ENCODE results near the gene TNFSF9.
A peak's percentile ranks its signal among the peaks of the same experiment; 100 is the strongest.
"Not testable (repeated sequence)": the region's sequence is repeated elsewhere in the genome, so short reads cannot be mapped to it uniquely, and the experiment has no call there.

TNFSF9 gene

GRCh38 chr19:6495947-6496346 lies 34.9 kb upstream of the TNFSF9 start:
- H3K9ac ChIP-seq (ENCODE audit: low read depth, low read length), result no peak overlapping the region
- peaks cover 9% of the 10 kb centered on the region for H3K27me3 ChIP-seq (ENCODE audit: insufficient read depth, low read length)
- no peaks in the 10 kb centered on the region for H3K9me3 ChIP-seq (ENCODE audit: insufficient read depth, low read depth, low read length)
- H3K4me1 ChIP-seq (ENCODE audit: insufficient read depth, low read length), result no peaks in the 10 kb centered on the region
- no peak overlapping the region for H3K27ac ChIP-seq (ENCODE audit: low read length)
- H3K36me3 ChIP-seq (ENCODE audit: insufficient read depth, low read depth, low read length), result no peaks in the 10 kb centered on the region
- H3K4me3 ChIP-seq (ENCODE audit: low read length), result no peak overlapping the region

DNA sequence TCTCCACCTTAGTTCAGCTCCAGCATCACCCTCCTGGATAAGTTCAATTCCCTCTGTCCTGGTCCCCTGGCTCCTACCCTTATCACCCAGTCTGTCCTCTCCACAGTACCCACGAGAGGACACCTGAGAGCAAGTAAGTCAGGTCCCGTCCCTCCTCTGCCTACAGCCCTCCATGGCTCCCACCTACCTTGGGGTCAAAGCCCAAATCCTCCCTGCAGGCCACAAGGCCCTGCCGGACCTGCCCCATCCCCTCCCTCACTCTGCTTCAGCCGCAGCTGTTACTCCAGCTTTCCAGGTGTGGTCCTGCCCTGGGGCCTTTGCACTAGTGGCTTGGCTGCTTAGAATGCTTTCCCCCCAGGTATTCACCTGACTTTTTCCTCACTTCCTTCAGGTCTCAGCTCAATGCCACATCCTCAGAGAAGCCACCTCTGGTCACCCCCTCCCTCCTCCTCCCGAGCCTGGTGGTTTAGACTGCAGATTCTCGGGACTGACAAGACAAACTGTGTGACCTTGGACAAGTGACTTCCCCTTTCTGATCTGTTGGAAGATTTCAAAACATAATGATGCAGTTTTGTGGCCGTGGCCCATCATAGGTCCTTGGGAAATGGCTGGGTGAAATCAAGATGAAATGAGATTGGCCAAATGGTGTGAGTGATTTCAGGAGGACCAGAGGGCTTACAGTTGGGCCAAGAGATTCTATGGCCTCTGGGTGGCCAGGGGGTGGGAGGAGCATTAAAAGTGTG lies 32.4 kb upstream of the TNFSF9 start:
- no peaks in the 10 kb centered on the region for H3K9me3 ChIP-seq (ENCODE audit: insufficient read depth, low read depth, low read length)
- peaks cover 27% of the 10 kb centered on the region for H3K27me3 ChIP-seq (ENCODE audit: insufficient read depth, low read length)
- H3K36me3 ChIP-seq (ENCODE audit: insufficient read depth, low read depth, low read length), result no peaks in the 10 kb centered on the region
- H3K4me1 ChIP-seq (ENCODE audit: insufficient read depth, low read length), result no peaks in the 10 kb centered on the region
- H3K4me3 ChIP-seq (ENCODE audit: low read length), result no peak overlapping the region
- no peak overlapping the region for H3K9ac ChIP-seq (ENCODE audit: low read depth, low read length)
- no peak overlapping the region for H3K27ac ChIP-seq (ENCODE audit: low read length)

GRCh38 chr19:6499052-6499790 lies 31.6 kb upstream of the TNFSF9 start:
- peaks cover 27% of the 10 kb centered on the region for H3K27me3 ChIP-seq (ENCODE audit: insufficient read depth, low read length)
- H3K27ac ChIP-seq (ENCODE audit: low read length), result no peak overlapping the region
- H3K9ac ChIP-seq (ENCODE audit: low read depth, low read length), result no peak overlapping the region
- H3K36me3 ChIP-seq (ENCODE audit: insufficient read depth, low read depth, low read length), result no peaks in the 10 kb centered on the region
- no peaks in the 10 kb centered on the region for H3K4me1 ChIP-seq (ENCODE audit: insufficient read depth, low read length)
- H3K4me3 ChIP-seq (ENCODE audit: low read length), result no peak overlapping the region
- no peaks in the 10 kb centered on the region for H3K9me3 ChIP-seq (ENCODE audit: insufficient read depth, low read depth, low read length)

- H3K4me3 ChIP-seq (ENCODE audit: low read length), result peak overlapping the region; percentile 63
Measured at GRCh38 chr19:6500837-6501739, 29.7 kb upstream of the TNFSF9 start.

GRCh38 chr19:6501740-6502648 lies 28.8 kb upstream of the TNFSF9 start, which contains the start of gene TUBB4A:
Gene TUBB4A (minus strand): TSS chr19:6502309. CDS start chr19:6502212, 97 bp downstream.
- peaks cover 27% of the 10 kb centered on the region for H3K27me3 ChIP-seq (ENCODE audit: insufficient read depth, low read length)
- H3K9me3 ChIP-seq (ENCODE audit: insufficient read depth, low read depth, low read length), result no peaks in the 10 kb centered on the region
- H3K4me1 ChIP-seq (ENCODE audit: insufficient read depth, low read length), result no peaks in the 10 kb centered on the region
- H3K36me3 ChIP-seq (ENCODE audit: insufficient read depth, low read depth, low read length), result no peaks in the 10 kb centered on the region
- peak within 1 kb of the TSS; percentile 61; the same call in 1 of the 2 replicates for H3K9ac ChIP-seq (ENCODE audit: low read depth, low read length)
- peak within 1 kb of the TSS; percentile 63 for H3K4me3 ChIP-seq (ENCODE audit: low read length)
- no peak within 1 kb of the TSS for H3K27ac ChIP-seq (ENCODE audit: low read length)

More at GRCh38 chr19:6500837-6501739, 29.7 kb upstream of the TNFSF9 start:
- Histone ChIP-seq H3K36me3 (ENCODE audit: insufficient read depth, low read depth, low read length) (no peaks in the 10 kb centered on the region), H3K9ac (ENCODE audit: low read depth, low read length) (peak overlapping the region; percentile 61; the same call in 1 of the 2 replicates), H3K27ac (ENCODE audit: low read length) (no peak overlapping the region), H3K4me1 (ENCODE audit: insufficient read depth, low read length) (no peaks in the 10 kb centered on the region), H3K9me3 (ENCODE audit: insufficient read depth, low read depth, low read length) (no peaks in the 10 kb centered on the region), H3K27me3 (ENCODE audit: insufficient read depth, low read length) (peaks cover 27% of the 10 kb centered on the region)

DNA sequence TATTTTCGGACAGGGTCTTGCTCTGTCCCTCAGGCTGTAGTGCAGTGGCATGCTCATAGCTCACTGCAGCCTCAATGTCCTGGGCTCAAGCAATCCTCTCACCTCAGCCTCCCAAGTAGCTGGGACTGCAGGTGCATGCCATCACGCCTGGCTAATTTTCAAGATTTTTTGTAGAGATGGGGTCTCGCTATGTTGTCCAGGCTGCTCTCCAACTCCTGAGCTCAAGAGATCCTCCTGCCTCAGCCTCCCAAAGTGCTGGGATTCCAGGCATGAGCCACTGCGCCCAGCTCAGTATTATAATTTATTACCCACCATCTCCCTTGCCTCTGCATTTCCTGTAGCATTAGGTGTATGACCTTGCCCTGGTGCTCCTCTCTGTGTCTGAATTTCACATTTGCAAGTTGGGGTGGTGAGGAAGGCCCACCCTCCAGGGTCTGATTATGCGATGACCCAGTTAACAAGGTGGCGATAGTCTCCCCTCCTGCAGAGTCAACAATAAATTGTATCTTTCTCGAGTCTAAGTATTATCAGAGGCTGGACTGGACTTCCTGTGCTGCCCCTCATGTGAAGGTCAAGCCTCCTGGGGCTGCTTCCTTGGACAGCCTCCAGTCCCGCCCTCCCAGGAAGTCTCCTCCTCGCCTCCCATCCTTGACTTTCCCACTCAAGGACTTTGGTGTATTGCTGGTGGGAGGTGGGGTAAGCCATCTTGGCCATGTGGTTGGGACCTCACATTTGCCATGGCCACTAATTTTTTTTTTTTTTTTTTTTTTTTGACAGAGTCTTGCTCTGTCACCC lies 27.2 kb upstream of the TNFSF9 start:
- Histone ChIP-seq H3K4me3 (ENCODE audit: low read length) (no peak overlapping the region), H3K9me3 (ENCODE audit: insufficient read depth, low read depth, low read length) (no peaks in the 10 kb centered on the region), H3K9ac (ENCODE audit: low read depth, low read length) (no peak overlapping the region), H3K36me3 (ENCODE audit: insufficient read depth, low read depth, low read length) (no peaks in the 10 kb centered on the region), H3K4me1 (ENCODE audit: insufficient read depth, low read length) (no peaks in the 10 kb centered on the region), H3K27ac (ENCODE audit: low read length) (no peak overlapping the region), H3K27me3 (ENCODE audit: insufficient read depth, low read length) (peaks cover 27% of the 10 kb centered on the region)

- H3K27me3 ChIP-seq (ENCODE audit: insufficient read depth, low read length); H3K9me3 ChIP-seq (ENCODE audit: insufficient read depth, low read depth, low read length); H3K27ac ChIP-seq (ENCODE audit: low read length); H3K4me1 ChIP-seq (ENCODE audit: insufficient read depth, low read length); H3K9ac ChIP-seq (ENCODE audit: low read depth, low read length); H3K36me3 ChIP-seq (ENCODE audit: insufficient read depth, low read depth, low read length); H3K4me3 ChIP-seq (ENCODE audit: low read length): not testable (repeated sequence)
Measured at GRCh38 chr19:6508028-6508771, 22.6 kb upstream of the TNFSF9 start.

GRCh38 chr19:6509118-6509971 lies 21.5 kb upstream of the TNFSF9 start:
- Histone ChIP-seq H3K27ac (ENCODE audit: low read length) (no peak overlapping the region), H3K9me3 (ENCODE audit: insufficient read depth, low read depth, low read length) (no peaks in the 10 kb centered on the region), H3K27me3 (ENCODE audit: insufficient read depth, low read length) (no peaks in the 10 kb centered on the region), H3K4me1 (ENCODE audit: insufficient read depth, low read length) (no peaks in the 10 kb centered on the region), H3K36me3 (ENCODE audit: insufficient read depth, low read depth, low read length) (no peaks in the 10 kb centered on the region), H3K9ac (ENCODE audit: low read depth, low read length) (no peak overlapping the region), H3K4me3 (ENCODE audit: low read length) (no peak overlapping the region)

DNA sequence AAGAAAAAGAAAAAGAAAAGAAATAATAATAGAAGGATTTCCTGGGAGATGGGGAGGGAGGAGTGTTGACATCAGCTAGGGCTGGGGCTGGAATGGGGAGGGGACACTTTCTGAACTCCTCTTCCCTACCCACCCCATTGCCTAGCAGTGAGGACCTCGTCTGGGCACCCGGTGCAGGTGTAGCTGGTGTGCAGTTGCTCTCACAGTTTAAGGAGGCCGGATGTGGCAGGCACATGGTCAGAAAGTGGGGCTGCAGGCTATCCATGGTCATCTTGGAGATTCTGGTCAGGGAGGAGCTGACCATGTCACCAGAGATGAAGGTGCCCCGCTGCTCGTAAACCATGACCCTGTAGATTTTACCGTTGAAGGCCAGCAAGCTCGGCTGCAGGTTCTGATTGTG lies 20.2 kb upstream of the TNFSF9 start:
- no peak overlapping the region for H3K27ac ChIP-seq (ENCODE audit: low read length)
- H3K9ac ChIP-seq (ENCODE audit: low read depth, low read length), result no peak overlapping the region

More for the DNA sequence above, 20.2 kb upstream of the TNFSF9 start:
- no peaks in the 10 kb centered on the region for H3K27me3 ChIP-seq (ENCODE audit: insufficient read depth, low read length)
- H3K9me3 ChIP-seq (ENCODE audit: insufficient read depth, low read depth, low read length), result no peaks in the 10 kb centered on the region
- H3K4me3 ChIP-seq (ENCODE audit: low read length), result no peak overlapping the region
- H3K36me3 ChIP-seq (ENCODE audit: insufficient read depth, low read depth, low read length), result no peaks in the 10 kb centered on the region
- H3K4me1 ChIP-seq (ENCODE audit: insufficient read depth, low read length), result no peaks in the 10 kb centered on the region
